Colonic mucosa (tissue), 4 donors: ENCODE data around the gene MLLT3. TPM values are rescaled to one million over a fixed set of nuclear protein-coding genes. Genes with fewer than 3 reads are reported as not detected.

ENCODE experiments used
- DNase-seq: peaks from one replicate; pipeline ENCODE4 v3.0.0-alpha.2; 2020
- H3K27ac ChIP-seq: fragments of 200-600 bp; one replicate; pipeline ENCODE4 v1.8.0; 2021
- H3K27me3 ChIP-seq: fragments of 200-600 bp; one replicate; pipeline ENCODE4 v1.8.0; 2021
- H3K36me3 ChIP-seq: fragments of 200-600 bp; one replicate; pipeline ENCODE4 v1.8.0; 2021
- H3K4me1 ChIP-seq: fragments of 200-600 bp; one replicate; pipeline ENCODE4 v1.8.0; 2021; ENCODE audit warnings: mild to moderate bottlenecking
- H3K4me3 ChIP-seq: fragments of 200-600 bp; one replicate; pipeline ENCODE4 v1.8.0; 2021
- H3K9ac ChIP-seq, 2 donors: one replicate each; pipeline ENCODE4 v1.7.0; 2013; ENCODE audit warnings: control low read depth in 2 of 2, low read depth in 2 of 2, low read length in 2 of 2
- H3K9me3 ChIP-seq: fragments of 200-600 bp; one replicate; pipeline ENCODE4 v1.8.0; 2021
- CTCF ChIP-seq: fragments of 200-600 bp; IDR thresholded peaks from one replicate; pipeline ENCODE4 v1.8.0; 2022; ENCODE audit warnings: antibody characterized with exemption, mild to moderate bottlenecking
- intact Hi-C: fragments of 100-400 bp; cut with DNase I; formaldehyde crosslinking; loops from one replicate; pipeline ENCODE4 v1.14.1; 2022
- total RNA-seq, 2 donors: library from RNA; stranded (reverse); fragmentation: NEBNext Ultra II Directional in 1 of 2; extraction: Animal tissue kit (Norgen Biotek cat#: 25700) in 1 of 2; gene quantifications; one replicate each; pipeline ENCODE4 v1.2.1, GENCODE V29; 2021
- donor health status: healthy.
- donor health status: DM: no; HTN: no; CAD: no.
- donor health status: DM: no; HTN: no; CAD: no.

MLLT3 gene
- total RNA-seq, 2 donors from 2014 or later: 44.6 to 65.2 TPM

GRCh38 chr9:20620650-20621470, 1.4 kb downstream of the MLLT3 start:
- peak overlapping the region; percentile 76 for H3K4me3 ChIP-seq
- no peak for TF ChIP-seq CTCF
- intact Hi-C loops: loop anchor here (5.0 to 10.0 kb wide), 3 partner anchors 61 to 264 kb away; partner anchors contain the start of gene FOCAD
- peaks cover 5% of the 10 kb centered on the region for H3K4me1 ChIP-seq
- H3K9me3 ChIP-seq: no peaks in the 10 kb centered on the region
- peak; percentile 57 for DNase-seq
- no peaks in the 10 kb centered on the region for H3K27me3 ChIP-seq
- peak overlapping the region; percentile 67 to 92 for H3K9ac ChIP-seq
- H3K36me3 ChIP-seq: no peaks in the 10 kb centered on the region
- peak overlapping the region; percentile 93 for H3K27ac ChIP-seq

GRCh38 chr9:20619487-20620200, 2.7 kb downstream of the MLLT3 start:
- H3K4me3 ChIP-seq: peak overlapping the region; percentile 76
- H3K9me3 ChIP-seq: no peaks in the 10 kb centered on the region
- H3K27ac ChIP-seq: peak overlapping the region; percentile 93
- no peaks in the 10 kb centered on the region for H3K27me3 ChIP-seq
- H3K9ac ChIP-seq: peak overlapping the region in 1 of 2 donors; percentile 78
- H3K36me3 ChIP-seq: no peaks in the 10 kb centered on the region
- peak; percentile 54 for DNase-seq
- peaks cover 5% of the 10 kb centered on the region for H3K4me1 ChIP-seq
- TF ChIP-seq CTCF: no peak
- intact Hi-C loops: loop anchor here (5.0 to 10.0 kb wide), 3 partner anchors 63 to 265 kb away; partner anchors contain the start of gene FOCAD

- no peaks in the 10 kb centered on the region for H3K27me3 ChIP-seq
- no peak for TF ChIP-seq CTCF
- no peak overlapping the region for H3K27ac ChIP-seq
- DNase-seq: peak; percentile 73
- no peaks in the 10 kb centered on the region for H3K36me3 ChIP-seq
- H3K9me3 ChIP-seq: no peaks in the 10 kb centered on the region
- intact Hi-C loops: no loop called here
- H3K9ac ChIP-seq: no peak overlapping the region
- no peak overlapping the region for H3K4me3 ChIP-seq
- peaks cover 5% of the 10 kb centered on the region for H3K4me1 ChIP-seq
These were observed 3.9 kb downstream of the MLLT3 start for GRCh38 chr9:20618361-20618802.

- no peak overlapping the region for H3K4me3 ChIP-seq
- H3K27me3 ChIP-seq: no peaks in the 10 kb centered on the region
- H3K9ac ChIP-seq: no peak overlapping the region
- peaks cover 5% of the 10 kb centered on the region for H3K4me1 ChIP-seq
- no peak for TF ChIP-seq CTCF
- no peak overlapping the region for H3K27ac ChIP-seq
- no peaks in the 10 kb centered on the region for H3K9me3 ChIP-seq
- DNase-seq: no peak
- H3K36me3 ChIP-seq: no peaks in the 10 kb centered on the region
- intact Hi-C loops: no loop called here
These were observed 5.5 kb downstream of the MLLT3 start for GRCh38 chr9:20616808-20617207.

- Histone ChIP-seq H3K9ac (no peak overlapping the region), H3K27me3 (no peaks in the 10 kb centered on the region), H3K9me3 (no peaks in the 10 kb centered on the region), H3K4me1 (peaks cover 3% of the 10 kb centered on the region), H3K4me3 (no peak overlapping the region), H3K27ac (no peak overlapping the region), H3K36me3 (no peaks in the 10 kb centered on the region)
- intact Hi-C loops: no loop called here
- no peak for DNase-seq
- no peak for TF ChIP-seq CTCF
These were observed 7.6 kb downstream of the MLLT3 start for GRCh38 chr9:20614602-20615216.
